Right cardiac atrium (tissue), 5 donors: Measurements from ENCODE around the gene NUP210. TPM values are rescaled to one million over a fixed set of nuclear protein-coding genes. Genes with fewer than 3 reads are reported as not detected.
A peak's percentile ranks its signal among the peaks of the same experiment; 100 is the strongest.

Source experiments
- ATAC-seq, 2 donors: fragments of 200-7000 bp; cut with Tn5 transposase; one replicate each; pipeline versions ENCODE4 v1.8.0 to v1.9.1; 2020; ENCODE audit warnings: moderate library complexity in 2 of 2, mild to moderate bottlenecking in 1 of 2
- DNase-seq, 3 donors: peaks; one replicate each; pipeline ENCODE4 v3.0.0-alpha.2; 2020
- H3K27ac ChIP-seq: one replicate; pipeline ENCODE4 v1.5.1; 2013; ENCODE audit warnings: mild to moderate bottlenecking, low read length, control low read depth, moderate library complexity
- H3K27me3 ChIP-seq: one replicate; pipeline ENCODE4 v1.6.1; 2013; ENCODE audit not compliant: control insufficient read depth, insufficient read depth
- H3K4me1 ChIP-seq: one replicate; pipeline ENCODE4 v1.6.1; 2013; ENCODE audit warnings: low read length; ENCODE audit not compliant: control insufficient read depth, insufficient read depth
- H3K4me3 ChIP-seq: one replicate; pipeline ENCODE4 v1.5.1; 2013; ENCODE audit warnings: low read length, control low read depth
- H3K9me3 ChIP-seq: one replicate; pipeline ENCODE4 v1.6.1; 2013; ENCODE audit warnings: low read length; ENCODE audit not compliant: control insufficient read depth
- WGBS: extraction: QIAGEN DNeasy Blood & Tissue Kit; methylation state at CpG from one replicate; pipeline ENCODE4 v1.1.7; 2013; 5-methylcytosine and 5-hydroxymethylcytosine counted together
- intact Hi-C, 4 donors: fragments of 100-400 bp; cut with DNase I; formaldehyde crosslinking; loops; one replicate each; pipeline versions ENCODE4 v1.11.0 to v1.14.0; 2022 to 2023
- polyA plus RNA-seq: library from polyadenylated mRNA; stranded (reverse); fragments of 200-250 nt; gene quantifications from one replicate; pipeline ENCODE4 v1.2.3, GENCODE V29; 2013
- total RNA-seq, 4 donors: library from RNA; stranded (reverse); fragmentation: NEBNext Ultra II Directional; extraction: Animal tissue kit (Norgen Biotek cat#: 25700); gene quantifications; one replicate each; pipeline ENCODE4 v1.2.1, GENCODE V29; 2021
- donor health status: healthy with polysubstance abuse.
- donor health status: DM: no; HTN: yes; CAD: no.
- donor health status: DM: no; HTN: no; CAD: no.
- donor health status: DM: no; HTN: yes; CAD: no; lungs with severe emphysema.
- donor health status: DM: yes; HTN: yes; CAD: no.

Gene NUP210
- total and polyA plus RNA-seq, 5 donors, result 2.0 to 5.9 (median 3.3) TPM

GRCh38 chr3:13415997-13416793 is 3.9 kb downstream of the NUP210 start:
- Histone ChIP-seq H3K9me3 (no peaks in the 10 kb centered on the region), H3K27me3 (no peaks in the 10 kb centered on the region), H3K27ac (no peak overlapping the region), H3K4me1 (peaks cover 2% of the 10 kb centered on the region), H3K4me3 (no peak overlapping the region)
- intact Hi-C loops, result no loop called here
- ATAC-seq (no peak), DNase-seq (no peak)
- WGBS, result 73% methylated on average over 9 of the region's 9 CpGs

- 82% methylated on average over 15 of the region's 15 CpGs for WGBS
- intact Hi-C loops, result no loop called here
- no peaks in the 10 kb centered on the region for H3K27me3 ChIP-seq
- no peak overlapping the region for H3K4me3 ChIP-seq
- no peaks in the 10 kb centered on the region for H3K9me3 ChIP-seq
- H3K4me1 ChIP-seq, result peaks cover 2% of the 10 kb centered on the region
- DNase-seq (no peak), ATAC-seq (no peak)
- H3K27ac ChIP-seq, result no peak overlapping the region
Measured at GRCh38 chr3:13415236-13415986, 4.7 kb downstream of the NUP210 start.

- Histone ChIP-seq H3K4me1 (peaks cover 2% of the 10 kb centered on the region), H3K27me3 (no peaks in the 10 kb centered on the region), H3K27ac (no peak overlapping the region), H3K9me3 (no peaks in the 10 kb centered on the region), H3K4me3 (no peak overlapping the region)
- DNase-seq (peak; percentile 37 to 79 (median 77)), ATAC-seq (peak; percentile 79 to 82)
- intact Hi-C loops, result no loop called here
- 72% methylated on average over 14 of the region's 14 CpGs for WGBS
Measured at GRCh38 chr3:13414040-13414729, 5.9 kb downstream of the NUP210 start.

- H3K27me3 ChIP-seq, result no peaks in the 10 kb centered on the region
- no peaks in the 10 kb centered on the region for H3K4me1 ChIP-seq
- WGBS, result 86% methylated on average over 6 of the region's 6 CpGs
- DNase-seq, result no peak
- intact Hi-C loops, result no loop called here
- H3K4me3 ChIP-seq, result no peak overlapping the region
- H3K27ac ChIP-seq, result no peak overlapping the region
- H3K9me3 ChIP-seq, result no peaks in the 10 kb centered on the region
- no peak for ATAC-seq
Measured at GRCh38 chr3:13411186-13411860, 8.8 kb downstream of the NUP210 start.

GRCh38 chr3:13408890-13409289 is 11.2 kb downstream of the NUP210 start:
- no peaks in the 10 kb centered on the region for H3K9me3 ChIP-seq
- intact Hi-C loops, result no loop called here
- WGBS, result 85% methylated on average over 2 of the region's 2 CpGs
- no peak overlapping the region for H3K4me3 ChIP-seq
- H3K27ac ChIP-seq, result no peak overlapping the region
- DNase-seq, result no peak
- H3K4me1 ChIP-seq, result no peaks in the 10 kb centered on the region
- no peak for ATAC-seq
- no peaks in the 10 kb centered on the region for H3K27me3 ChIP-seq

- no peak overlapping the region for H3K27ac ChIP-seq
- DNase-seq (no peak), ATAC-seq (no peak)
- intact Hi-C loops, result no loop called here
- no peaks in the 10 kb centered on the region for H3K9me3 ChIP-seq
- no peak overlapping the region for H3K4me3 ChIP-seq
- no peaks in the 10 kb centered on the region for H3K4me1 ChIP-seq
- no peaks in the 10 kb centered on the region for H3K27me3 ChIP-seq
Measured at GRCh38 chr3:13407926-13408325, 12.2 kb downstream of the NUP210 start.

GRCh38 chr3:13407475-13407874 is 12.6 kb downstream of the NUP210 start:
- no peak for DNase-seq
- WGBS, result 98% methylated on average over 1 of the region's 1 CpG
- H3K9me3 ChIP-seq, result no peaks in the 10 kb centered on the region
- H3K4me1 ChIP-seq, result no peaks in the 10 kb centered on the region
- H3K27me3 ChIP-seq, result no peaks in the 10 kb centered on the region
- intact Hi-C loops, result no loop called here
- H3K4me3 ChIP-seq, result no peak overlapping the region
- H3K27ac ChIP-seq, result no peak overlapping the region
- no peak for ATAC-seq

GRCh38 chr3:13406190-13406589 is 13.9 kb downstream of the NUP210 start:
- no peaks in the 10 kb centered on the region for H3K27me3 ChIP-seq
- no peak for ATAC-seq
- 67% methylated on average over 5 of the region's 5 CpGs for WGBS

GRCh38 chr3:13405614-13406013 is 14.5 kb downstream of the NUP210 start:
- H3K4me1 ChIP-seq, result no peaks in the 10 kb centered on the region
- DNase-seq (no peak), ATAC-seq (no peak)
- H3K27me3 ChIP-seq, result no peaks in the 10 kb centered on the region
- intact Hi-C loops, result no loop called here
- WGBS, result 85% methylated on average over 1 of the region's 1 CpG
- no peak overlapping the region for H3K27ac ChIP-seq
- H3K4me3 ChIP-seq, result no peak overlapping the region
- H3K9me3 ChIP-seq, result no peaks in the 10 kb centered on the region

More at GRCh38 chr3:13406190-13406589, 13.9 kb downstream of the NUP210 start:
- H3K9me3 ChIP-seq, result no peaks in the 10 kb centered on the region
- H3K4me1 ChIP-seq, result no peaks in the 10 kb centered on the region
- intact Hi-C loops, result no loop called here
- no peak overlapping the region for H3K4me3 ChIP-seq
- DNase-seq, result no peak
- H3K27ac ChIP-seq, result no peak overlapping the region

GRCh38 chr3:13404626-13405452 is 15.3 kb downstream of the NUP210 start:
- intact Hi-C loops, result no loop called here
- no peaks in the 10 kb centered on the region for H3K4me1 ChIP-seq
- H3K9me3 ChIP-seq, result no peaks in the 10 kb centered on the region
- no peak for DNase-seq
- WGBS, result 80% methylated on average over 9 of the region's 9 CpGs
- H3K27ac ChIP-seq, result no peak overlapping the region
- no peak for ATAC-seq
- H3K27me3 ChIP-seq, result no peaks in the 10 kb centered on the region
- no peak overlapping the region for H3K4me3 ChIP-seq
